Esophagus mucosa (tissue), 1 donor: Measurements from ENCODE around the gene CBR1. TPM values are rescaled to one million over a fixed set of nuclear protein-coding genes. Genes with fewer than 3 reads are reported as not detected.
A peak's percentile ranks its signal among the peaks of the same experiment; 100 is the strongest.
"Not testable (repeated sequence)": the region's sequence is repeated elsewhere in the genome, so short reads cannot be mapped to it uniquely, and the experiment has no call there.

ENCODE experiments used
- ATAC-seq: fragments of 200-7000 bp; cut with Tn5 transposase; one replicate; pipeline ENCODE4 v1.9.1; 2020
- total RNA-seq: library from RNA; stranded (reverse); gene quantifications from one replicate; pipeline ENCODE4 v1.2.4, GENCODE V29; 2023
- donor health status: DM: yes; HTN: yes; CAD: no.

CBR1 gene
- total RNA-seq, 1 donor from 2014 or later = 131 TPM

DNA sequence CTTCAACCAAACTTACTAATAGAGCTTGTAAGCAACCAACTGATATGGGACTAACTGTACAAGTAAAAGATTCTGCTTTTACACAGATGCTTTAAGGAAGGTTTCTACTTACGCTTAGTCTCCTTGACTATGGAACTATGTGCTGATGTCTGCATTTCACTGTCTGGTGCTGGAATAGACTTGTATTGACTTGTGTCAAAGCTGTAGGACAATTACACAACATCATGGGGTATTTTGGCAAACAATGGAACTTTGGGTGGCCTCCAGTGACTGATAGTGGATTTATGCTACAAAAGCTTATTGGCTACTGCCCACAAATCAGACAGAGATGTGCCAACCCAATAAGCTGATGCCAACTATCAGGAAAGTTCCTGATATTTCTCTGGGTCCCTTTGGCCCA lies 10.6 kb downstream of the CBR1 start:
- ATAC-seq = peak; percentile 83

DNA sequence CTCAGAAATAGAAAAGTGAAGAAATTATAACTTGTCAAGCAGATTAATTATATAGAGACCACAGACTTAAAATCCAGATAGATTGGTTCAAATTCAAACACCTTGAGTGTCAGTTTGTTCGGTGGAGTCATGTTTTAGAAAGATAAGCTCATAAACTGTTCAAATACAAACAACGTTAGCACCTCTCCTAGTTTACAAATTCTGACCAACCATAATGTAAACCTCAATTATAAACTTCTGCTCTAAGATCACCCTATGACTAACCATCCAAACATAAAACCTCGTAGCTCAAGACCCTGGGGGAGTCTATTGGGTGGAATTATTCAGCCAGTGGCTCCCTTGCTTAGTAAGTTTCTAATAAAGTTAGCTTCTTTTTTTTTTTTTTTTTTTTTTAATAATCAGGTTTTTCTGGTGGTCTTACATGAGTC lies 12.4 kb downstream of the CBR1 start:
- no peak for ATAC-seq

DNA sequence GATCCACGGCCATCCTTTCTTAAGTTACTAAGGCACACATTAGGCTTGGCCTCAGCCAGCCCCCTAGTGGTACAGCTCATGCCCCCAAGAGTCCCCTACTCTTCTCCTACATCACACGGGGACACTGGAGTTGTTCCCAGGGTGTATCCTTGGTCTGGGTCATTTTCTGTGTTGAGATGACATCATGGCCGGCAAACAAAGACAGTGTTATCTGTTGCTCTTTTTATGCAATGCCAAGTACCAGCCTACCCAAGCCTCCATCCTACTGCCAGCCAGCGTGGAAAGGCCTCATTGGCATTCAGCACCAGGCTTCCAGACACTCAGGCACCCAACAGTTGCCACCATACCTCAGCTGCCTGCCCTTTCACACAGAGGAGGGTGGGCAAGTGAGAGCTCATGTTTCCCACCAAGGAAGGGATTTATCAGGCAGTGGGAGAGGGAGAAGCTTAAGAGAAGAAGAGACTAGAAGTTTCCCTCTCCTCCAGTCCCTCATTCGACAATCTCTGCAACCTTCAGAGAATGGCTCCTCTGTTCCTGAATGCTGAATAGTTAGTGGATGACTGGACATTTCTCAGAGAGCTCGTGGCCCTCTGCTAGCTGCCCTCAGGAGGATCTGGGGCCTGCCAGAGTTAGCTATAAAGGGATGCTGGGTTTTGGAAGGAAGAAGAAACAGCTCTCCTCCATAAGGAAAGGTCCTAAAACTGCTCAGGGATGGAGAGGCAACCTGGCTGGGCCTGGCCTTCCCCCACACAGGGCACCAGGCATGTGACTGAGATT lies 17.7 kb downstream of the CBR1 start:
- ATAC-seq = no peak

DNA sequence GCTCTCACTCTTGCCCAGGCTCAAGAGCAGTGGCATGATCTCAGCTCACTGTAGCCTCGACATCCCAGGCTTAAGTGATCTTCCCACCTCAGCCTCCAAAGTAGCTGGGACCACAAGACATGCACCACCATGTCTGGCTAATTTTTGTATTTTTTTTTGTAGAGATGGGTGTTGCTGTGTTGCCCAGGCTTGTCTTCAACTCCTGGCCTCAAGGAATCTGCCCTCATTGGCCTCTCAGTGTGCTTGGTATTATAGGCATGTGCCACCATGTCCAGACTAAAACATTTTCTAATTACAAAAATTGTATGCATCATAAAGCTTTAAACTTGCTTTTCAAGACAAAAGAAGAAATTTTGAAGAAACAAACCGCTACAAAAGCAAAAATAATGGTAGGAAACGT lies 20.1 kb downstream of the CBR1 start:
- peak; percentile 81 for ATAC-seq

- no peak for ATAC-seq
Observed at GRCh38 chr21:36092681-36093080, 22.9 kb downstream of the CBR1 start.

DNA sequence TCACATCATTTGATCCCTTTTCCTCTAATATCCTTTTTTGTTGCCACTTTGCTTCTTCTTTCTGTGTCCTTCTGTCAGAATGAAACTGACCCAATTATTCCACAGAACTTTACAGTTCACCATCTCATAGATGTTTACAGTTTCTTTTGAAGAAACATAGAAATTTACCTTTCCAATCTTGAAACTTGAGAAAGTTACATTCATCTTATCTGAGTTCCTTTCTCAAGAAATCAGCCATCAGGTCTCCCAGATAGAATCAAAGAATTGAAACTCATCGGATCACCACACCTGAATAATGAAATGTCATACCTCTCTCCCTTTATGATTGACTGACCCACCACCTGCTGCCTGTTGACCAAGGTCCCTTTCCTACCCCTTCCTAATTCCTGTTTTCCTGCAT lies 23.7 kb downstream of the CBR1 start:
- ATAC-seq = no peak

DNA sequence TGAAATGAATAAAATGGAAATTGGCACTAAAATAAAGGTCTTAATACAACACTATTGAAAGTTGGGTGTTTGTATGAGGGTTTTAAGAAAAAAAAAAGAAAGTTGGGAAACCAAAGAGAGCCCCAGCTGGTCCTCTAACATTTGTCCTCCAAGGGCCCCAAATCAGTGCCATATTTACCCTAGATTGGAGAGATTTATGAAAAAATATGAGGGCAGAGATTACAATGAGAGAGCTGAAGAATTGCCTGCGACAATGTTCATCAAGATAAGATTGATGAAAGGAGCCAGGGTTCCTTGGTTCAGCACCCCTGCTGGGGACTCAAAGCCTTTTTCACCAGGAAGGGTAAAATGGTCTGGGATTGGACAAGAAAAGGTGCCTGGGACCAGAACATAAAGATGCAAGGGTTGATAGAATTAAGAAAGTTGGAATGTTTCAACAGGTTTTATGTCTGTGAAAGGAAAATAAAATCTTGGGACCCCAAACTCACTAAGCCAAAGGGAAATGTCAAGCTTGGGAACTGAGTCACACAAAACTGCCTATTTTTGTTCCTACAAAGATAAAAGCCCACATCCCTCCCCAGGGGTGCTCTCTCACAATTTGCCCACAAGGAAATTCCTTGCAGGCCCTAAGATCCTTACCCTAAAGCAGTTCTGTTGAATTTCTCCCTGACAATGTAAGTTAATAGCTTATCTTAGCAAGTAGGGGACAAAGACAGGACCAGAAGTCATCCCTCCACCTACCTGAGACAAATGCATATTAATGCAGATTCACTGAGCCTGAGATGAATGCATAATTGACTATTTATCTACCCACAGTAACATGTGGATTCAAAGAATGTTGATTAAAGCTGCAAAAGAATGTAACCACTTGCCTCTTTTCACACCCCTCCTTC lies 26.8 kb downstream of the CBR1 start:
- ATAC-seq = no peak

DNA sequence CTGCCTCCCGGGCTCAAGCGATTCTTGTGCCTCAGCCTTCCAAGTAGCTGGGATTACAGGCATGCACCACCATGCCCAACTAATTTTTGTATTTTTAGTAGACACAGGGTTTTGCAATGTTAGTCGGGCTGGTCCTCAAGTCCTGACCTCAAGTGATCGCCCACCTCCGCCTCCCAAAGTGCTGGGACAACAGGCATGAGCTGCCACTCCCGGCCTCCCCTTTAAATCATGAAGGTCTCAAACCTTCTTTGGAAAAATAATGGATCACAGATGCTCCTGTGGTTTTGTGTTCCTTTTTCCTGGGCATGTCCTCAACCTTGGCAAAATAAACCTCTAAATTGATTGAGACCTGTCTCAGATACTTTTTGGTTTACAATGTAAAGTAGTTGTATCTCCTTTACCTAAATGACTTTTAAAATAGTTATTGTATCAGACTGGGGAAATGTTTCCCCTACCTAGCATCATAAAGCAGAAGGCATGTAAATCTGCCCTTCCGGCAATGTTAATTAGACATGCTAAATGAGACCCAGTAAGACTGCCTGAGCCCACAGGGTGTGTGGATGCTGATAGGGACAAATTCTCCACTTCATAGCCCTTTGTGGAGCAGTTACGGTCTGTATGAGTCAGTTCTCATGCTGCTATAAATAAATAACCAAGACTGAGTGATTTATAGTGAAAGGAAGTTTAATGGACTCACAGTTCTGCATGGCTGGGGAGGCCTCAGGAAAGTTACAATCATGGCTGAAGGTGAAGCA lies 27.8 kb downstream of the CBR1 start:
- peak; percentile 69 for ATAC-seq

DNA sequence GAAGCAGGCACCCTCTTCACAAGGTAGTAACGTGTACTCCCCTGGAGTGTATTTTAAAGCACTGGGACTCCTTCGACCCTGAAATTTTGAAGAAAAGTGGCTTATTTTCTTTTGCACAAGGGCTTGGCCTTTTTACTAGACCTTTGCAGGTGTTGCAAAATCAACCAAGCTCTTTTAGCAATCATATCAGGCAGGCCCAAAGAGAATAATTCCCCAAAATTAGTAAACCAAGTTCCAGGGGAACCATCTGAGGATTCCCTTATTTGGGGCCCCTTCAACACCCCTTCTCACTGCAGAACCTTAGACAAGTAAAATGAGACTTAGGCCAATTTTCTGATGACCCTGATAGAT lies 28.3 kb downstream of the CBR1 start:
- no peak for ATAC-seq

GRCh38 chr21:36099000-36099399 lies 29.2 kb downstream of the CBR1 start:
- ATAC-seq = no peak

DNA sequence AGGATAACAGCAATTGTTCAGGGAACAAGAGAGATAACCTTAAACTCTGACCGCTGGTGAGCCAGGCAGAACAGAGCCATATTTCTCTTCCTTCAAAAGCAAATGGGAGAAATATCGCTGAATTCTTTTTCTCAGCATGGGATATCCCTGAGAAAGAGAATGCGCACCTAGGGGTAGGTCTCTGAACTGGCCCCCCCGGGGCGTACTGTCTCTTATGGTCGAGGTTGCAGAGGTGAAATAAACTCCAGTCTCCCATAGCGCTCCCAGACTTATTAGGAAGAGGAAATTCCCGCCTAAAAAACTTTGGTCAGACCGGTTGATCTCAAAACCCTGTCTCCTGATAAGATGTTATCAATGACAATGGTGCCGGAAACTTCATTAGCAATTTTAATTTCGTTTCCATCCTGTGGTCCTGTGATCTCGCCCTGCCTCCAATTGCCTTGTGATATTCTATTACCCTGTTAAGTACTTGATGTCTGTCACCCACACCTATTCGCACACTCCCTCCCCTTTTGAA lies 29.9 kb downstream of the CBR1 start:
- not testable (repeated sequence) for ATAC-seq

DNA sequence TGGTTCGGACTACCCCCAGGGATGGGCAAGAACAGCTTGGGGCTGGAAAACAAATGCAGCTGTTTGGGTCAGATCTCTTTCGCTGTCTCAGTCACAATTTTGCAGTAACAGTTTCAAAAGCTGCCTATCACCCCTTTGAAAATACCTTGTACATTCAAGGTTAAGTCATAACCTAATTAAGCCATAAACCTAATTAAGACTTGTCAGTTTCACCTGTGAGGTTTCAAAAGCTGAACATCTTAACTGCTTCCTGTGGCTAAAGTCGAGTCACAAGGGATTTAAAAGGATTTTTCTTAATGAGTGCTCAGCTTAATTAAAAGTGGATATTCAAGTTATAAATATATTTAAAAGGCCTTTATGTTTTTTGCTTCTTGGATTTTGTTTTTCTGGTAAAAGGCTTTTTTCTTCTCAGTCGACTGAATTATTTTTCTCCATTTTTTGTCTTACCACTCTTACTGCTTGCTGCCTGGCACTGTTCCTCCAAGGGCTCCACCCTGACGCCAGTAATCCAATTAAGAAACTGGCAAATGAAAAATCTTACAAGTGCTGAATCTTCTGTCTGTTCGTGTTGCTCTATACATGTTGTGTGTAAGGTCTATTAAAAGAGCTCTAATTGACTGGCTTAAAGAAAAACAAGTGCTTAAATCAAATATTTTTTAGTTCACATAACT lies 31.3 kb downstream of the CBR1 start:
- no peak for ATAC-seq

DNA sequence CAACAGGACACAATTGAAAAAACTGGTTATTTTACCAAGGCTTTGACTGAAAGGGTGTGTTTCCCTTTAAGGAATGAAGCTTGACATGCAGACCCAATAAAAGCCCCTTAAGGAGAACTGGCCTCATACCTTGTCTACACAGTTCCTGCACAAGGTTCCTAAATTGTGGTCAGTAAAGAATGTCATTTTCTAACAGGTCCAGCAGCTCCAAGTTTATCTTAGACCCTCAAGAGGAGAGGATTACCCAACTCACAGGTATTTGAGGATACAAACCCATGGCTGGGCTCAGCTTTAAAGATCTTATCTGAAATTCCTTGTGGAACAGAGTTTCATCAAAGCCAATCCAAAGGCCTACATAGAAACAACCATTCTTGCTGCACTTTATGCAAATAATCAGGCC lies 33.6 kb downstream of the CBR1 start:
- no peak for ATAC-seq

DNA sequence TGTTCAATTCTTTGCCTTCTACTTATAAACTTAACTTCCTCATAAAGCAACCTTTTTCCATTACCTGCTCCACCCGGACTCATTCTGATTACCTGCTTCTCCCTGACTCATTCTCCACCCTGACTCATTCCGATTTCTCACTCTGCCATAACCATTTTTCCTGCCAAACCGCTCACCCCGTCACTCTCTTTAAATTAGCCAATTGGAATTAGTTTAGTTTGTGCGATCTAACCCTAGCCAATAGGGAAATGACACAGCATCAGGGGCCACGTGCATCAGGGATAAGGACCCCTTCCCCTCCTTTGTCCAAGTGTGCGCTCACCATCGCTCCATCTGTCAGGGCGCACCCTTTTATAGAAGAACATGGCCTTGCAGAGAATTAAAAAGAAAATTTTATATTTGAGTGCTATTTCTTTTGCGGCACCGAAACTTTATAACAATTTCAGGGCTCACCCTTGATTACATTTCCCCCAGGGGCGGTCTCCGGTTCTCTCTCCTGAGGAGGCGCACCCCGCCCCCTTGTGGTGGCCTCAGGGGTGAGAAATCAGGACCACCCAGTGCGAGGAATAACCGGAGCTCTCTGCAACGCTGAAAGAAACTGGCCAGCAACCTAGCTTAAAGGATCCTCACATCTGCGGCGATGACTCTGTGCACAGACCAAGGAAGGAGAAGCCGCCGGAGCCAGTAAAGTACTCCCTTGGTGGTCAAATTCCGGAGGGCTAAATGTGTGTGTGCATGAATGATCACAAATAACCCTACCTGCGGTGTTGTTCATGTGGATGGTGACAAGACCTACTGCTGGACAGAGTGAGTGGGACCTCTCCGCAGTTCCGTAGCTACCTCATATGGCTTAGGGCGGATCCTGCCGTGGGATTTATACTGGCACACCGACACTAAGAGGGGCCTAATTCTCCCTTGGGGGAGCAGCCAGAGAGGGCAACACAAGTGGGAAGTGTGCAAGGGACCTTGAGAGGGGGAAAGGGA lies 34.8 kb downstream of the CBR1 start:
- peak; percentile 65 for ATAC-seq

DNA sequence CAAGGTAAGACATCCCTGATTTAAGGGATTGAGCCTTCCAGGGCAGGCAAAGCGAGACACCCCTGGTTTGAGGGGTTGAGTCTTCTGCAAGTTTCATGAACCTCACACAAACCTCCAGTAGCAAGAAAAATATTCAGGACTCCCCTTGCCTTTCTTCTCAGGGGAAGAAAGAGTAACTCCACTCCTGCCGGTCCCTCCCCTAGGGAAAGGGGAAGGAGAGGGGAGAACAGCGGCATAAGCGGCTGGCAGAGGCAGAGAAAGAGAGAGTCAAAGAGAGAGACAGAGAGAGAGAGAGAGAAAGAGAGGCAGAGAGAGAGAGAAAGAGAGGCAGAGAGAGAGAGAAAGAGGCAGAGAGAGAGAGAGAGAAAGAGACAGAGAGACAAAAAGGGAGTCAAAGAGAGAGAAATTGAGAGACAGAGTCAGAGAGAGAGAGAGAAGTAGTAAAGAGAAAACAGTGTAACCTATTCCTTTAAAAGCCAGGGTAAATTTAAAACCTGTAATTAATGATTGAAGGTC lies 35.6 kb downstream of the CBR1 start:
- no peak for ATAC-seq

- ATAC-seq = no peak
Observed at GRCh38 chr21:36109868-36110267, 40.0 kb downstream of the CBR1 start.

GRCh38 chr21:36111238-36111637 lies 41.4 kb downstream of the CBR1 start:
- ATAC-seq = no peak

- ATAC-seq = peak; percentile 57
Observed at GRCh38 chr21:36113647-36114428, 44.0 kb downstream of the CBR1 start.

DNA sequence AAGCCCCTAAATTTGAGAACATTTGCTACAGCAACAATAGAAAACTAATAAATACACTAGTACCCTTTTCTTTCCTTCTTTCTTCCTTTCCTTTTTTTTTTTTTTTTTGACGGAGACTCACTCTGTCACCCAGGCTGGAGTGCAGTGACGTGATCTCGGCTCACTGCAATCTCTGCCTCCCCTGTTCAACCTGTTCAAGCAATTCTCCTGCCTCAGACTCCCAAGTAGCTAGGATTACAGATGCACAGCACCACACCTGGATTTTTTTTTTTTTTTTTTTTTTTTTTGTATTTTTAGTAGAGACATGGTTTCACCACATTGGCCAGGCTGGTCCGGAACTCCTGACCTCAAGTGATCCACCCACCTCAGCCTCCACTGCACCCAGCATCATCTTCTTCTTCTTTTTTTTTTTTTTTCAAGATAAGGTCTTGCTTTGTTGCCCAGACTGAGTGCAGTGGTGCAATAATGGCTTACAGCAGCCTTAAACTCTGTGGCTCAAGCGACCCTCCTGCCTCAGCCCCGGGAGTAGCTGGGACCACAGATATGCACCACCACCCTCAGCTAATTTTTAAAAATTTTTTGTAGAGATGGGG lies 45.4 kb downstream of the CBR1 start:
- no peak for ATAC-seq
